GM06990 (cell line): Measurements from ENCODE around the gene LGALS12.
"Not testable (repeated sequence)": the region's sequence is repeated elsewhere in the genome, so short reads cannot be mapped to it uniquely, and the experiment has no call there.

Experiments used
- DNase-seq: peaks from one replicate; pipeline ENCODE4 v3.0.0-alpha.2; 2011; ENCODE audit not compliant: insufficient read length; ENCODE audit errors: extremely low read depth
- H3K27me3 ChIP-seq: replicated peaks from 2 replicates; pipeline ENCODE4 v1.6.0; 2011; ENCODE audit warnings: low read length; ENCODE audit not compliant: control insufficient read depth, insufficient read depth
- H3K36me3 ChIP-seq: 2 replicates; pipeline ENCODE4 v1.5.1; 2011; ENCODE audit warnings: low read length; ENCODE audit not compliant: control insufficient read depth, insufficient read depth
- H3K4me3 ChIP-seq: replicated peaks from 2 replicates; pipeline ENCODE4 v1.5.1; 2011; ENCODE audit warnings: low read depth, mild to moderate bottlenecking, control low read depth, low read length
- CTCF ChIP-seq: IDR thresholded peaks from 2 replicates; pipeline ENCODE4 v1.5.1; 2011; ENCODE audit warnings: low read length, control low read depth, mild to moderate bottlenecking, inconsistent platforms; ENCODE audit not compliant: insufficient read depth, poor library complexity, severe bottlenecking

LGALS12 gene

GRCh38 chr11:63548178-63548577 is 42.3 kb downstream of the LGALS12 start:
- no peak for TF ChIP-seq CTCF
- Histone ChIP-seq H3K4me3 (no peak overlapping the region), H3K36me3 (no peaks in the 10 kb centered on the region), H3K27me3 (no peaks in the 10 kb centered on the region)
- DNase-seq = no peak

- TF ChIP-seq CTCF = no peak
- no peaks in the 10 kb centered on the region for H3K36me3 ChIP-seq
- H3K27me3 ChIP-seq = no peaks in the 10 kb centered on the region
- H3K4me3 ChIP-seq = no peak overlapping the region
- DNase-seq = no peak
Measured at GRCh38 chr11:63549411-63549810, 43.5 kb downstream of the LGALS12 start.

- H3K27me3 ChIP-seq, DNase-seq, H3K36me3 ChIP-seq, H3K4me3 ChIP-seq: not testable (repeated sequence)
Measured at GRCh38 chr11:63550156-63550700, 44.3 kb downstream of the LGALS12 start.

- Histone ChIP-seq H3K27me3 (no peaks in the 10 kb centered on the region), H3K36me3 (no peaks in the 10 kb centered on the region), H3K4me3 (no peak overlapping the region)
- no peak for DNase-seq
- TF ChIP-seq CTCF = no peak
Measured at GRCh38 chr11:63551091-63551888, 45.4 kb downstream of the LGALS12 start.

- Histone ChIP-seq H3K4me3 (no peak overlapping the region), H3K36me3 (no peaks in the 10 kb centered on the region), H3K27me3 (no peaks in the 10 kb centered on the region)
- no peak for TF ChIP-seq CTCF
- no peak for DNase-seq
Measured at GRCh38 chr11:63551889-63552266, 46.0 kb downstream of the LGALS12 start.

- H3K27me3 ChIP-seq = no peaks in the 10 kb centered on the region
- H3K4me3 ChIP-seq = no peak overlapping the region
- H3K36me3 ChIP-seq = no peaks in the 10 kb centered on the region
- DNase-seq = no peak
- TF ChIP-seq CTCF = no peak
Measured at GRCh38 chr11:63552921-63553320, 47.0 kb downstream of the LGALS12 start.
